Measurements from ENCODE around the gene SNX10. TPM values are rescaled to one million over a fixed set of nuclear protein-coding genes. Genes with fewer than 3 reads are reported as not detected.

Gene SNX10
- total and polyA plus RNA-seq, 7 experiments from 2014 or later, result 5.0 to 37.0 (median 7.2) TPM

DNA sequence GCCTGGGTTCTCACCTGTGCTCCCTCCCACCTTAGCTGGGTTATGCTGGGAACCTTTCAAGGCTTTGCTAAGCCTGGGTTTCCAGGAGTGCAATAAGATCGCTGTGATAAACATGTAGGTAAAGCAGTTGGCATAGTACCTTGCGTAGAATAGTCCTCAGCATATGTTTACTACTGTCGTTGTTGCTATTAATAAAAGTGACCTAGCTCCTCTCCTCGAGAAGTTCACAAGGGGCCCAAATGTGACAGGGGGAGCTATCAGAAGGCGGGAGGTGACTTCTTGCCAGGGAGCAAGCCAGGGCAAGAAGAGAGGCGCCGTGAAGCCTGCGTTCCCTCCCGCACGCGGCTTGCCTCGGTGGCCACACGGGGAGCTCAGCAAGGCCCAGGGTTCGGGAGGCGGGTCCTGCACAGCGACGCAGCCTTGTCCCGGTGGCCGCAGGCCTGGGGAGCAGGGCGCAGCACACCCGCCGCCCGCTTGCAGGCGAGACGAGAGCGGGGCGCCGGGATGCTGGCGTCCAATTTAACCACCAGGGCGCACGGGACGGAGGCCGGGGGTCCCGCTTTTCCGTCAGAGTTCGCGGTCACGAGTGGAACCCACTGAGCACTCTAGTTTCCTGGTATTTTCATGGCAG lies 106.2 kb downstream of the SNX10 start:
- H3K4me1 Mint-ChIP-seq, result peaks cover 7 to 16% (median 12%) of the 10 kb centered on the region in 7 donors
- POLR2A ChIA-PET, result no interaction called here
- Histone ChIP-seq H3K4me1 (ENCODE audit: control insufficient read depth in 2 of 2, insufficient read depth in 2 of 2, low read length in 2 of 2) (no peaks in the 10 kb centered on the region), H3K36me3 (ENCODE audit: control insufficient read depth in 2 of 3, insufficient read depth in 3 of 3, low read length in 3 of 3) (no peaks in the 10 kb centered on the region), H3K4me3 (ENCODE audit: low read length) (peak overlapping the region; percentile 46), H3K27me3 (ENCODE audit: control insufficient read depth in 2 of 2, insufficient read depth in 2 of 2, low read length in 2 of 2) (peaks cover 0 to 6% of the 10 kb centered on the region in 2 donors), H3K27ac (ENCODE audit: low read depth, low read length) (no peak overlapping the region), H3K9me3 (ENCODE audit: control insufficient read depth in 2 of 3, low read length in 3 of 3) (no peaks in the 10 kb centered on the region)
- peaks cover 34 to 66% (median 63%) of the 10 kb centered on the region in 5 donors for H3K27me3 Mint-ChIP-seq
- H3K9me3 Mint-ChIP-seq, result no peaks in the 10 kb centered on the region
- H3K4me3 Mint-ChIP-seq, result peak overlapping the region; percentile 74 to 91 (median 82)
- peak in 2 of 9 donors; percentile 2 to 7 for DNase-seq
- CTCF ChIA-PET, result no interaction called here
- ATAC-seq, result peak; percentile 20
- H3K27ac Mint-ChIP-seq, result no peak overlapping the region
- H3K36me3 Mint-ChIP-seq, result no peaks in the 10 kb centered on the region
- intact Hi-C loops (cut with micrococcal nuclease), result loop anchor here in 1 of 2 donors (2.0 kb wide), 1 partner anchor 21 kb away; no protein-coding TSS in a partner anchor

DNA sequence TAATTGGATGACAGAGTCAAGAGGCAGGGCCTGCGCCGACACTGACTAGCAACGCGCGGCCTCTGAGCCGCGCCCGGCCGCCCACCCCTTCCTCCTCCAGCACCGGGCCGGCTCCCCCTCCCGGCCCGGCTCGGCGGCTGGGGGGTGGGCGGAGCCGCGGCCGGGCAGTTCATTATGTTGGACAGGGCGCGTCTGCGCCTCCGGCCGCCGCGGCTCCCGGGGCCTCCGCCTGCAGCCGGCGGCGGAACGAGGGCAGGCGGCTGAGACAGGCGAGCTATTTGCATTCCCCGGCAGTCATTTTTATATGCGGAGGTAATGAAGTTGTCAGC lies 106.7 kb downstream of the SNX10 start:
- Histone ChIP-seq H3K4me1 (ENCODE audit: control insufficient read depth in 2 of 2, insufficient read depth in 2 of 2, low read length in 2 of 2) (no peaks in the 10 kb centered on the region), H3K9me3 (ENCODE audit: control insufficient read depth in 2 of 3, low read length in 3 of 3) (no peaks in the 10 kb centered on the region), H3K27me3 (ENCODE audit: control insufficient read depth in 2 of 2, insufficient read depth in 2 of 2, low read length in 2 of 2) (peaks cover 0 to 6% of the 10 kb centered on the region in 2 donors), H3K27ac (ENCODE audit: low read depth, low read length) (no peak overlapping the region), H3K36me3 (ENCODE audit: control insufficient read depth in 2 of 3, insufficient read depth in 3 of 3, low read length in 3 of 3) (no peaks in the 10 kb centered on the region), H3K4me3 (ENCODE audit: low read length) (peak overlapping the region; percentile 46)
- DNase-seq (peak in 2 of 9 donors; percentile 9 to 49), ATAC-seq (peak; percentile 72)
- CTCF ChIA-PET, result no interaction called here
- Mint-ChIP-seq H3K4me3 (peak overlapping the region in 9 of 10 donors; percentile 74 to 92 (median 82)), H3K4me1 (peaks cover 7 to 16% (median 12%) of the 10 kb centered on the region in 7 donors), H3K27ac (no peak overlapping the region), H3K27me3 (peaks cover 34 to 64% (median 60%) of the 10 kb centered on the region in 5 donors), H3K9me3 (no peaks in the 10 kb centered on the region), H3K36me3 (no peaks in the 10 kb centered on the region)
- intact Hi-C loops (cut with micrococcal nuclease), result loop anchor here in 1 of 2 donors (2.0 kb wide), 1 partner anchor 22 kb away; no protein-coding TSS in a partner anchor
- POLR2A ChIA-PET, result no interaction called here

DNA sequence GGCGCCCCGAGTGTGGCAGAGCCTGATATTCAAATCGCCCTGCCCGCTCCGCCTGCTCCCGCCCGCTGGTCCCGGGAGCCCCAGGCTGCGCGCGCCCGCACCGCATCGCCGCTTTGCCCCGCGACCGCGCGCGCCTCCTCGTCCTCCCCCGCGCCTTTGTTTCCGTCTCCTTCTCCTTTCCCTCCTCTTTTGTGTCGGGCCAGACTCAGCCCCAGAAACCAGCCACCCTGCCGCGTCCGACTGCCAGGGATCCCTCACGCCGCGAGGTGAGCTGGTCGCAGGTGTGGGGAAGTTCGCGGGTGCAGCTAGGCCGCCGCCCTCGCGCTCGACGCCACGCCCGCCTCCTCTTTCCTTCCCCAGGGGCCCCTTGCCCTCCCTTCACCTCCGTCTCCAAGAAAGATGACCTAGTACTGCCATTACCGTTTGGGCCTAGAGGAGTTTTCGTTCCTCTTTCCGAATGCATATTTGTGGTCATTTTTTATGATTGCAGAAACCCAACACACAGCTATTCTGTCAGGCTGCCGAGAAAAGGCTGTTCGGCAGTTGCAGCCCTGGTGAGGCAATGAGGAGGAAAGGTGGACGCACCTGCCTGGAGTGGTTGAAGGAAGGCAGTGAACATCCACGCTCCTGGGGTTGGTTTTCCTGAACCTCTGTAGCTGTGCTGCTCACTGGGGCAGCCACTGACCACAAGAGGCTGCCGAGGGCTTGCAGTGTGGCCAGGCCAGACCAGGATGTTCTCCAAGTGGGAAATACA lies 107.3 kb downstream of the SNX10 start:
- ChIA-PET CTCF (no interaction called here), POLR2A (no interaction called here)
- H3K9me3 ChIP-seq (ENCODE audit: control insufficient read depth in 2 of 3, low read length in 3 of 3), result no peaks in the 10 kb centered on the region
- H3K36me3 ChIP-seq (ENCODE audit: control insufficient read depth in 2 of 3, insufficient read depth in 3 of 3, low read length in 3 of 3), result no peaks in the 10 kb centered on the region
- H3K4me1 ChIP-seq (ENCODE audit: control insufficient read depth in 2 of 2, insufficient read depth in 2 of 2, low read length in 2 of 2), result no peaks in the 10 kb centered on the region
- peaks cover 0 to 6% of the 10 kb centered on the region in 2 donors for H3K27me3 ChIP-seq (ENCODE audit: control insufficient read depth in 2 of 2, insufficient read depth in 2 of 2, low read length in 2 of 2)
- Mint-ChIP-seq H3K4me1 (peaks cover 7 to 16% (median 12%) of the 10 kb centered on the region in 7 donors), H3K9me3 (no peaks in the 10 kb centered on the region), H3K27ac (peak overlapping the region in 2 of 9 donors; percentile 20 to 73), H3K4me3 (peak overlapping the region; percentile 72 to 98 (median 90)), H3K36me3 (no peaks in the 10 kb centered on the region), H3K27me3 (peaks cover 34 to 62% (median 55%) of the 10 kb centered on the region in 5 donors)
- ATAC-seq, result peak; percentile 78
- H3K27ac ChIP-seq (ENCODE audit: low read depth, low read length), result no peak overlapping the region
- peak overlapping the region; percentile 46 for H3K4me3 ChIP-seq (ENCODE audit: low read length)
- intact Hi-C loops (cut with micrococcal nuclease), result loop anchor here in 1 of 2 donors (2.0 kb wide), 1 partner anchor 22 kb away; no protein-coding TSS in a partner anchor
- DNase-seq, result peak in 6 of 9 donors; percentile 8 to 62 (median 10)

DNA sequence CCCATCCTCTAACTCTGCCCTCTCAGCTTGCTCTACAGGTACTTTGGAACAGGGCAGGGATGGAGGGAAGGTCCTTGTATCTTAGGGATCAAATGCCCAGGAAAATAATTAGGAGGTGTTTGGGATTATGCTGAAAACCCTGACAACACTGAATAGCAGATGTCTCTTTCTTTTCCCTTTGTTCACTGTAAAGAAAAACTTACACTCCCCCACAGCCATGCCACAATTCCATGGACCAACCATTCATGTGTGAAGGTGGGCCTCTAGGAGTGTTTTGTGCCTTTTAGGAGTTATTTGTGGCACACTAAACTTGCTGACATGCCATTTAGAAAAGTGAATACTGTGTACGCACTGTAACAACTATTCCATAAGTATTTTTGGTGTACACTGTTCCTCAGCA lies 108.1 kb downstream of the SNX10 start:
- H3K9me3 ChIP-seq (ENCODE audit: control insufficient read depth in 2 of 3, low read length in 3 of 3), result no peaks in the 10 kb centered on the region
- H3K4me1 ChIP-seq (ENCODE audit: control insufficient read depth in 2 of 2, insufficient read depth in 2 of 2, low read length in 2 of 2), result no peaks in the 10 kb centered on the region
- no peak overlapping the region for H3K4me3 ChIP-seq (ENCODE audit: low read length)
- H3K27me3 Mint-ChIP-seq, result peaks cover 36 to 59% (median 54%) of the 10 kb centered on the region in 5 donors
- no peaks in the 10 kb centered on the region for H3K36me3 ChIP-seq (ENCODE audit: control insufficient read depth in 2 of 3, insufficient read depth in 3 of 3, low read length in 3 of 3)
- CTCF ChIA-PET, result no interaction called here
- ATAC-seq (no peak), DNase-seq (no peak)
- intact Hi-C loops (cut with micrococcal nuclease), result loop anchor here in 1 of 2 donors (2.0 kb wide), 1 partner anchor 23 kb away; no protein-coding TSS in a partner anchor
- H3K4me1 Mint-ChIP-seq, result peaks cover 7 to 16% (median 12%) of the 10 kb centered on the region in 7 donors
- peak overlapping the region; percentile 40 to 98 (median 87) for H3K4me3 Mint-ChIP-seq
- H3K9me3 Mint-ChIP-seq, result no peaks in the 10 kb centered on the region
- no peaks in the 10 kb centered on the region for H3K36me3 Mint-ChIP-seq
- no peak overlapping the region for H3K27ac ChIP-seq (ENCODE audit: low read depth, low read length)
- POLR2A ChIA-PET, result no interaction called here
- H3K27ac Mint-ChIP-seq, result no peak overlapping the region
- H3K27me3 ChIP-seq (ENCODE audit: control insufficient read depth in 2 of 2, insufficient read depth in 2 of 2, low read length in 2 of 2), result peaks cover 0 to 6% of the 10 kb centered on the region in 2 donors

DNA sequence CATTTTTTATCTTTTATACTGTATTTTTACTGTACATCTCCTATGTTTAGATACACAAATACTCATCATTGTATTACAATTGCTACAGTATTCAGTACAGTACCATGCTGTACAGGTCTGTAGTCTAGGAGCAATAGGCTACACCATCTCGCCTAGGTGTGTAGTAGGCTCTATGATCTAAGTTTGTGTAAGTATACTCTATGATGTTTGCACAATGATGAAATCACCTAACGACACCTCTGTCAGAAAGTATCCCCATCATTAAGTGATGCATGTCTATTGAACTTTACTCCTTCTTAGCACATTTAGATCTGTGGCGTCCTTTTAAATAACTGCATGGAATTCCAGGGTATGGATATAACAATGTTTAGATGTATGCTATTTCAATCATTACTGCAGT lies 112.0 kb downstream of the SNX10 start:
- H3K27me3 ChIP-seq (ENCODE audit: control insufficient read depth in 2 of 2, insufficient read depth in 2 of 2, low read length in 2 of 2), result no peaks in the 10 kb centered on the region
- peaks cover 4 to 12% (median 7%) of the 10 kb centered on the region in 7 donors for H3K4me1 Mint-ChIP-seq
- POLR2A ChIA-PET, result no interaction called here

DNA sequence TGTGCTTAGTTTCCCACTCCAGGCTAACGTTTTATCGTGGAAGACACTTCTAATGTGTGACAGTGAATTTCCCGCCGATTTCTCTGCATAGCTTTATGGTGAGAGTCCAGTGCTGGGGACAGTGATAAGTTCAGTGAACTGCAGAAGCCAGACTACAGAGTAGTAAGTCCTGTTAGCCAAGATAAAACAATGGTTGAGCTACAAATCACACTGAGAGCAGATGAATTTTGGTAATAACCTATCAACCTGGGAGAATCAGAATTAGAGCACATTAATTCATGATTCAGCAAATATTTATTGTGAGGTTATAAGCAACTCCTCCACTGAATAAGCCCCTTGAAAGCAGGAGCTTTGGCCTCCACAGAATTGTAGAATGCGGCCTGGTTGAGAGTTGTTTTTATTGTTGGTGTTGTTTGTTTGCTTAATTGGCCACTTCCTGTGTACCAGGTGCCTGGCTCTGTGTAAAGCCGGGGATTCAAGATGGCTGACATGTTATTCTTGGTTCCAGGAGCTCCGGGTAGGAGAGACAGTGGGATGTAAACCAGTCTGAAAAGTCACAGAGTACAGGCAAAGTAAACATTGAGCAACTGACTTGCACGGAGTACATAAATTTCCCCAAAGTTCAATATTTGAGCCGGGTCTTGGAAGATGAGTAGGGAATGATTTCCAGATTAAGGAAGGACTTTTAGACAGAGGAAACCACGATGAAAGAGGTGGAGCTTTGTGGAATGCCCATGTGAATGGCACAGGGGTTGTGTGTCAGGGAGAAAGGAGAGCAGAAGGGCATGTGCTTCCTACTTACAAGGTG lies 112.7 kb downstream of the SNX10 start:
- no peak overlapping the region for H3K4me3 ChIP-seq (ENCODE audit: low read length)
- no peak for ATAC-seq
- no peak overlapping the region for H3K27ac ChIP-seq (ENCODE audit: low read depth, low read length)
- H3K27me3 ChIP-seq (ENCODE audit: control insufficient read depth in 2 of 2, insufficient read depth in 2 of 2, low read length in 2 of 2), result no peaks in the 10 kb centered on the region
- Mint-ChIP-seq H3K9me3 (peaks cover 0 to 13% (median 3%) of the 10 kb centered on the region in 11 donors), H3K36me3 (peaks cover 0 to 8% (median 0%) of the 10 kb centered on the region in 5 donors), H3K27ac (no peak overlapping the region), H3K27me3 (peaks cover 10 to 46% (median 43%) of the 10 kb centered on the region in 5 donors), H3K4me1 (peaks cover 0 to 4% (median under 1%) of the 10 kb centered on the region in 7 donors), H3K4me3 (no peak overlapping the region)
- CTCF ChIA-PET, result interaction anchor here (0.6 to 0.7 kb wide), 2 partner anchors 9 kb away, joined by 3 read pairs; no protein-coding TSS in a partner anchor
- intact Hi-C loops (cut with micrococcal nuclease), result no loop called here
- H3K4me1 ChIP-seq (ENCODE audit: control insufficient read depth in 2 of 2, insufficient read depth in 2 of 2, low read length in 2 of 2), result no peaks in the 10 kb centered on the region
- DNase-seq, result no peak
- POLR2A ChIA-PET, result no interaction called here
- no peaks in the 10 kb centered on the region for H3K36me3 ChIP-seq (ENCODE audit: control insufficient read depth in 2 of 3, insufficient read depth in 3 of 3, low read length in 3 of 3)
- H3K9me3 ChIP-seq (ENCODE audit: control insufficient read depth in 2 of 3, low read length in 3 of 3), result no peaks in the 10 kb centered on the region

More for the DNA sequence above, 112.0 kb downstream of the SNX10 start:
- CTCF ChIA-PET, result interaction anchor here (0.6 to 0.7 kb wide), 2 partner anchors 8 to 10 kb away, joined by 3 read pairs; no protein-coding TSS in a partner anchor
- Histone ChIP-seq H3K9me3 (ENCODE audit: control insufficient read depth in 2 of 3, low read length in 3 of 3) (no peaks in the 10 kb centered on the region), H3K27ac (ENCODE audit: low read depth, low read length) (no peak overlapping the region), H3K4me3 (ENCODE audit: low read length) (no peak overlapping the region), H3K4me1 (ENCODE audit: control insufficient read depth in 2 of 2, insufficient read depth in 2 of 2, low read length in 2 of 2) (no peaks in the 10 kb centered on the region), H3K36me3 (ENCODE audit: control insufficient read depth in 2 of 3, insufficient read depth in 3 of 3, low read length in 3 of 3) (no peaks in the 10 kb centered on the region)
- peaks cover 0 to 13% (median 3%) of the 10 kb centered on the region in 11 donors for H3K9me3 Mint-ChIP-seq
- ATAC-seq (no peak), DNase-seq (no peak)
- peaks cover 0 to 8% (median 0%) of the 10 kb centered on the region in 5 donors for H3K36me3 Mint-ChIP-seq
- intact Hi-C loops (cut with micrococcal nuclease), result no loop called here
- no peak overlapping the region for H3K4me3 Mint-ChIP-seq
- no peak overlapping the region for H3K27ac Mint-ChIP-seq
- peaks cover 15 to 53% (median 47%) of the 10 kb centered on the region in 5 donors for H3K27me3 Mint-ChIP-seq

Data from naive thymus-derived CD4-positive, alpha-beta T cell (primary cell).